HUES6 (cell line): ENCODE measurements around the gene PNMT.
"Not testable (repeated sequence)": the region's sequence is repeated elsewhere in the genome, so short reads cannot be mapped to it uniquely, and the experiment has no call there.

Experiments used
- H3K27ac ChIP-seq: 2 replicates; pipeline ENCODE4 v1.7.0; 2013; ENCODE audit warnings: low read depth, mild to moderate bottlenecking, low read length, inconsistent platforms
- H3K27me3 ChIP-seq: 2 replicates; pipeline ENCODE4 v1.6.1; 2013; ENCODE audit warnings: low read length; ENCODE audit not compliant: control insufficient read depth, insufficient read depth
- H3K36me3 ChIP-seq: 2 replicates; pipeline ENCODE4 v1.6.1; 2013; ENCODE audit warnings: low read length; ENCODE audit not compliant: control insufficient read depth, insufficient read depth
- H3K4me1 ChIP-seq: 2 replicates; pipeline ENCODE4 v1.6.1; 2013; ENCODE audit warnings: low read length; ENCODE audit not compliant: control insufficient read depth, insufficient read depth
- H3K4me3 ChIP-seq: 2 replicates; pipeline ENCODE4 v1.5.1; 2013; ENCODE audit warnings: low read depth, low read length
- H3K9ac ChIP-seq: one replicate; pipeline ENCODE4 v1.6.1; 2013; ENCODE audit warnings: mild to moderate bottlenecking, low read length
- H3K9me3 ChIP-seq: 2 replicates; pipeline ENCODE4 v1.6.1; 2013; ENCODE audit warnings: low read depth, low read length; ENCODE audit not compliant: control insufficient read depth, insufficient read depth

PNMT gene

DNA sequence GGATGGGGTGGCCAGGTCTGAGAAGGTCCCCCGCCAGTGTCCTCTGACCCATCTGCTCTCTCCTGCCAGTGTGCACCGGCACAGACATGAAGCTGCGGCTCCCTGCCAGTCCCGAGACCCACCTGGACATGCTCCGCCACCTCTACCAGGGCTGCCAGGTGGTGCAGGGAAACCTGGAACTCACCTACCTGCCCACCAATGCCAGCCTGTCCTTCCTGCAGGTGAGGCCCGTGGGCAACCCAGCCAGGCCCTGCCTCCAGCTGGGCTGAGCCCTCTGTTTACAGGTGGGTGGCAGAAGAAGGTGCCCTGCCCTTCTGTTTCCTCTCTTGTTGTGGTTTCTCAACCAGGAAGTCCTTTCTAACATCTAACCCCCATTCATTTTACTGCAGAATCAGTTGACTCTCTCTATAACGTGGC is 38.7 kb downstream of the PNMT start:
- Histone ChIP-seq H3K27me3 (no peaks in the 10 kb centered on the region), H3K9ac (no peak overlapping the region), H3K4me1 (peaks cover 41% of the 10 kb centered on the region), H3K9me3 (no peaks in the 10 kb centered on the region), H3K4me3 (no peak overlapping the region), H3K27ac (no peak overlapping the region), H3K36me3 (peaks cover 71% of the 10 kb centered on the region)

DNA sequence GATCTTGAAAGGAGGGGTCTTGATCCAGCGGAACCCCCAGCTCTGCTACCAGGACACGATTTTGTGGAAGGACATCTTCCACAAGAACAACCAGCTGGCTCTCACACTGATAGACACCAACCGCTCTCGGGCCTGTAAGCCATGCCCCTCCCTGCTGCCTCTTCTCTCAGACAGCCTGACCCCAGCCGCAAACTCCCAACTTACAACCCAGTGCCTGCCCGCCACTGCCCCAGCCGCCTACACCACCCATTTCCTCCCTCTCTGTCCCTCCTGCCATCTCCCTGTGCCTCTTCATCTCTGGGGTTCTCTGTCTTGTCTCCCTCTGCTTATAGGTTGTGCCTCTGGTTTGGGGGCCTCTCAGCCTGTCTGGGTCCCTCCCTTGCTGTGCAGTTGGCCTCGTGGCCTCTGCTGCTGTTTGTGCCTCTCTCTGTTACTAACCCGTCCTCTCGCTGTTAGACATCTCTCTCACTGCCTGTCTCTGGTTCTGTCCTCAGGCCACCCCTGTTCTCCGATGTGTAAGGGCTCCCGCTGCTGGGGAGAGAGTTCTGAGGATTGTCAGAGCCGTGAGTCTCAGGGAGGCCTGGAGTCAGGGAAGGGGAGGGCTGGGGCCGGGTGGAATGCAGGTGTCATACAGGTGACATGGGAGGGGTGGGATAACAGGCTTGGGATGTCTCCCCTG is 41.2 kb downstream of the PNMT start:
- Histone ChIP-seq H3K4me3 (no peak overlapping the region), H3K27me3 (no peaks in the 10 kb centered on the region), H3K27ac (no peak overlapping the region), H3K9ac (no peak overlapping the region), H3K9me3 (no peaks in the 10 kb centered on the region), H3K36me3 (peaks cover 83% of the 10 kb centered on the region), H3K4me1 (peaks cover 16% of the 10 kb centered on the region)

DNA sequence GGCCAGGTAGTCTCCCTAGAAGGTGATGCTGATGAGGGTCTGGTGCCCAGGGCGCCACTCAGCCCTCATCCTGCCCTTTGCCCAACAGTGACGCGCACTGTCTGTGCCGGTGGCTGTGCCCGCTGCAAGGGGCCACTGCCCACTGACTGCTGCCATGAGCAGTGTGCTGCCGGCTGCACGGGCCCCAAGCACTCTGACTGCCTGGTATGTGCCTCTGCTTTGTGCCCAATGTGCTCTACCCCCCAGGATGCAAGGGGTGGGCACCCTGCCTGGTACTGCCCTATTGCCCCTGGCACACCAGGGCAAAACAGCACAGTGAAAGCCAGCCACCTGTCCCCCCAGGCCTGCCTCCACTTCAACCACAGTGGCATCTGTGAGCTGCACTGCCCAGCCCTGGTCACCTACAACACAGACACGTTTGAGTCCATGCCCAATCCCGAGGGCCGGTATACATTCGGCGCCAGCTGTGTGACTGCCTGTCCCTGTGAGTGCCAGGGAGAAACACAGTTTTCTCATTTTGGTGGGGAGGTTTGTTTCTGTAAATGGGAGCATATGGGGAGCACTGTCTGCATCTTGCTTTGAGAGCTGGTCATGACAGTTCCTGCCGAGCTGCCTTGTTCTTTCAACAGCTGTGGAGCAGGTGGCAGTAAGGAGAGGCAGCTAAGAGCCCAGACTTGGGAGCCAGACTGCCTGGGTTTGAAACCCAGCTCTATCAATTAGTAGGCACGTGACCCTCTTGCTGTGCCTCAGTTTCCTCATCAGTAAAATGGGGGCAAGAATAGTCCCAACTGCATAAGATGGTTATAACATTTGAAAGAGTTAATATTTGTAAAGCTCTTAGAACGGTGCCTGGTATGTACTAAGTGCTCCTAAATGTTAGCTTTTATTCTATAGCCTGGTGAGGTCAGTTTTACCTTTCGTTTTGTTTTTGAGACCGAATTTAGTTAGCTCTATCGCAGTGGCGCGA is 42.0 kb downstream of the PNMT start:
- Histone ChIP-seq H3K4me3 (no peak overlapping the region), H3K4me1 (peaks cover 8% of the 10 kb centered on the region), H3K27ac (no peak overlapping the region), H3K9ac (no peak overlapping the region), H3K27me3 (no peaks in the 10 kb centered on the region), H3K9me3 (no peaks in the 10 kb centered on the region), H3K36me3 (peaks cover 87% of the 10 kb centered on the region)

DNA sequence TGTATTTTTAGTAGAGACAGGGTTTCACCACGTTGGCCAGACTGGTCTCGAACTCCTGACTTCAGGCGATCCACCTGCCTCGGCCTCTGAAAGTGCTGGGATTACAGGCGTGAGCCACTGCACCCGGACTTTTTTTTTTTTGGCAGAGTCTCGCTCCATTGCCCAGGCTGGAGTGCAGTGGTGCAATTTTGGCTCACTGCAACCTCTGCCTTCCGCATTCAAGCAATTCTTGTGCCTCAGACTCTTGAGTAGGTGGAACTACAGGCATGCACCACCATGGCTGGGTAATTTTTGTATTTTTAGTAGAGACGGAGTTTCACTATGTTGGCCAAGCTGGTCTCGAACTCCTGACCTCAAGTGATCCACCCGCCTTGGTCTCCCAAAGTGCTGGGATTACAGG is 42.8 kb downstream of the PNMT start:
- not testable (repeated sequence) for H3K9me3 ChIP-seq, H3K4me3 ChIP-seq, H3K9ac ChIP-seq, H3K27ac ChIP-seq, H3K27me3 ChIP-seq, H3K4me1 ChIP-seq
- peaks cover 93% of the 10 kb centered on the region for H3K36me3 ChIP-seq

DNA sequence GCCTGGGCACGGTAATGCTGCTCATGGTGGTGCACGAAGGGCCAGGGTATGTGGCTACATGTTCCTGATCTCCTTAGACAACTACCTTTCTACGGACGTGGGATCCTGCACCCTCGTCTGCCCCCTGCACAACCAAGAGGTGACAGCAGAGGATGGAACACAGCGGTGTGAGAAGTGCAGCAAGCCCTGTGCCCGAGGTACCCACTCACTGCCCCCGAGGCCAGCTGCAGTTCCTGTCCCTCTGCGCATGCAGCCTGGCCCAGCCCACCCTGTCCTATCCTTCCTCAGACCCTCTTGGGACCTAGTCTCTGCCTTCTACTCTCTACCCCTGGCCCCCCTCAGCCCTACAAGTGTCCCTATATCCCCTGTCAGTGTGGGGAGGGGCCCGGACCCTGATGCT is 43.6 kb downstream of the PNMT start:
- Histone ChIP-seq H3K36me3 (peaks cover 93% of the 10 kb centered on the region), H3K27me3 (no peaks in the 10 kb centered on the region), H3K27ac (no peak overlapping the region), H3K9me3 (no peaks in the 10 kb centered on the region), H3K4me1 (no peaks in the 10 kb centered on the region), H3K4me3 (no peak overlapping the region), H3K9ac (no peak overlapping the region)

DNA sequence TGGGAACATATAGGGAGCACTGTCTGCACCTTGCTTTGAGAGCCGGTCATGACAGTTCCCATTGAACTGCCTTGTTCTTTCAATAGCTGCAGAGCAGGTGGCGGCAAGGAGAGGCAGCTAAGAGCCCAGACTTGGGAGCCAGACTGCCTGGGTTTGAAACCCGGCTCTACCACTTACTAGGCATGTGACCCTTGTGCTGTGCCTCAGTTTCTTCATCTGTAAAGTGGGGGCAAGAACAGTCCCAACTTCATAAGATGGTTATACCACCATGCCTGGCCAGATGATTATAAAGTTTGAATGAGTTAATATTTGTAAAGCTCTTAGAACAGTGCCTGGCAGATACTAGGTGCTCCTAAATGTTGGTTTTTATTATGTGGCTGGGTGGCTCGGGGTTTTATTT is 46.0 kb downstream of the PNMT start:
- Histone ChIP-seq H3K9ac (no peak overlapping the region), H3K36me3 (peaks cover 93% of the 10 kb centered on the region), H3K9me3 (no peaks in the 10 kb centered on the region), H3K4me1 (no peaks in the 10 kb centered on the region), H3K27ac (no peak overlapping the region), H3K27me3 (no peaks in the 10 kb centered on the region), H3K4me3 (no peak overlapping the region)

DNA sequence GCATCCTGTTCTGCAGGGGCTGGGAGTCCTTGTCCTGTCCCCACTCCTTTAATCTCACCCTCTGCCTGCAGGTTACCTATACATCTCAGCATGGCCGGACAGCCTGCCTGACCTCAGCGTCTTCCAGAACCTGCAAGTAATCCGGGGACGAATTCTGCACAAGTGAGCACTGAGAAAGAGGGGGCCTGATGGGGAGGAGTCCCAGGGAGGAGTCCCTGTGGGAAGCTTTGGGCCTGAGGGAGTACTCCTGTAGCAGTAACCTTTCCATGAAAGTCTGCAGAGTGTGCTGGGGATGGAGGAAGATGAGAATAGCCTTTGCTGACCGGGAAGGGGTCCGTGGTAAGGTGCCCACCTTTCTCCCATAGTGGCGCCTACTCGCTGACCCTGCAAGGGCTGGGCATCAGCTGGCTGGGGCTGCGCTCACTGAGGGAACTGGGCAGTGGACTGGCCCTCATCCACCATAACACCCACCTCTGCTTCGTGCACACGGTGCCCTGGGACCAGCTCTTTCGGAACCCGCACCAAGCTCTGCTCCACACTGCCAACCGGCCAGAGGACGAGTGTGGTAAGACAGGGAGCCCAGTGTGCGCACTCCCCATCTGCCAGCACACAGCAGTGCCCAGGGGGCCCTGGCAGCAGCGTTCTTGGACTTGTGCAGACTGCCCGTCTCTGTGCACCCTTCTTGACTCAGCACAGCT is 47.3 kb downstream of the PNMT start:
- Histone ChIP-seq H3K9me3 (no peaks in the 10 kb centered on the region), H3K4me3 (no peak overlapping the region), H3K36me3 (peaks cover 93% of the 10 kb centered on the region), H3K4me1 (no peaks in the 10 kb centered on the region), H3K9ac (peak overlapping the region; percentile 26), H3K27ac (no peak overlapping the region), H3K27me3 (no peaks in the 10 kb centered on the region)

DNA sequence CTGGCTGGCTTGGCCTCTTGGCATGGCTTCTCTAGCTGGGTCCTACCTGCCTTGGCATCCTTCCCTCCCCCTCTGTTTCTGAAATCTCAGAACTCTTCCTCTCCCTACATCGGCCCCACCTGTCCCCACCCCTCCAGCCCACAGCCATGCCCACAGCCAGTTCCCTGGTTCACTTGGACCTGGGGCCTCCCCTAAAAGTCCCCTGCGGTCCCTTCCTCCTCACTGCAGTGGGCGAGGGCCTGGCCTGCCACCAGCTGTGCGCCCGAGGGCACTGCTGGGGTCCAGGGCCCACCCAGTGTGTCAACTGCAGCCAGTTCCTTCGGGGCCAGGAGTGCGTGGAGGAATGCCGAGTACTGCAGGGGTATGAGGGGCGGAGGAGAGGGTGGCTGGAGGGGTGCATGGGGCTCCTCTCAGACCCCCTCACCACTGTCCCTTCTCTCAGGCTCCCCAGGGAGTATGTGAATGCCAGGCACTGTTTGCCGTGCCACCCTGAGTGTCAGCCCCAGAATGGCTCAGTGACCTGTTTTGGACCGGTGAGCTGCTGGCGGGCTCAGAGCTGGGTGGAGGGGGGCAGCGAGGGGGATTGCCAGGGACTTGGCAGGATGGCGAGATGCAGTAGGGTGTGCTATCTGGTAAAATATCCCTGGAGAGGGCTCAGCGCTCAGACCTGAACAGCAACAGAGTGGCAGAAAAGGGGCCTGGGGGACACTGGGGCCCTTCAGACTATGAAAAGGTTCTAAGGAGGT is 48.0 kb downstream of the PNMT start:
- Histone ChIP-seq H3K36me3 (peaks cover 89% of the 10 kb centered on the region), H3K27me3 (no peaks in the 10 kb centered on the region), H3K27ac (no peak overlapping the region), H3K9ac (no peak overlapping the region), H3K4me1 (no peaks in the 10 kb centered on the region), H3K9me3 (no peaks in the 10 kb centered on the region), H3K4me3 (no peak overlapping the region)

DNA sequence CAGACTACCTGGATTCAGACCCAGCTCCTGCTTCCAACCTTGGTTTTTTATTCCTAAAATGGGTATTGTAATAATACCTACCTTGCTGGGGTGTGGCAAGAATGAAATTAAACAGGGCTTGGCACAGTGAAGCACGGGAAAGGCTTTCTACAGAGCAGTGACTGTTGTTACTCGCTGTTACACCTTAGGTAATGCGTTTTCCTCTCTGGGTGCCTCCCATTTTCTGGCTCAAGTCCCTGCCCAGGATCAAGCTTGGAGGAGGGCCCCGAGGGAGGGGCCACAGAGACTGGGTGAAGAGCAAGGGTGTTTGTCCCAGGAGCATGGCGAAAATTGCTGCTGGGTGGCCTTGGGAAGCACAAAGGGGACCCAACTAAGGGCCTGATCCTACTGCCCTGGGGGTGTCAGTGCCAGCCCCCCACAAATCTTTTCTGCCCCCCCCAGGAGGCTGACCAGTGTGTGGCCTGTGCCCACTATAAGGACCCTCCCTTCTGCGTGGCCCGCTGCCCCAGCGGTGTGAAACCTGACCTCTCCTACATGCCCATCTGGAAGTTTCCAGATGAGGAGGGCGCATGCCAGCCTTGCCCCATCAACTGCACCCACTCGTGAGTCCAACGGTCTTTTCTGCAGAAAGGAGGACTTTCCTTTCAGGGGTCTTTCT is 48.8 kb downstream of the PNMT start:
- Histone ChIP-seq H3K27ac (no peak overlapping the region), H3K4me1 (no peaks in the 10 kb centered on the region), H3K9ac (no peak overlapping the region), H3K36me3 (peaks cover 88% of the 10 kb centered on the region), H3K4me3 (no peak overlapping the region), H3K27me3 (no peaks in the 10 kb centered on the region), H3K9me3 (no peaks in the 10 kb centered on the region)

DNA sequence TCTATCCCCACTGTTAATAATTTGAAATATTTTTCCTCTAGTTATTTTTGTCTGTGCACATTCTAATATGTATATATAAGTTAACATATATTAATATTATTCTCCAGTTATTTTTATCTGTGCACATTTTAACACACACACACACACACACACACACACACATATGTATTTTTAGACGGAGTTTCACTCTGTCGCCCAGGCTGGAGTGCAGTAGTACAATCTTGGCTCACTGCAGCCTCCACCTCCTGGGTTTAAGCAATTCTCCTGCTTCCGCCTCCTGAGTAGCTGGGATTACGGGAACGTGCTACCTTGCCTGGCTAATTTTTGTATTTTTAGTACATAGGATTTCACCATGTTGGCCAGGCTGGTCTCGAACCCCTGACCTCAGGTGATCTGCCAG is 49.4 kb downstream of the PNMT start:
- no peaks in the 10 kb centered on the region for H3K4me1 ChIP-seq
- no peaks in the 10 kb centered on the region for H3K9me3 ChIP-seq
- peaks cover 88% of the 10 kb centered on the region for H3K36me3 ChIP-seq
- H3K9ac ChIP-seq = no peak overlapping the region
- H3K4me3 ChIP-seq = no peak overlapping the region
- no peaks in the 10 kb centered on the region for H3K27me3 ChIP-seq
- no peak overlapping the region for H3K27ac ChIP-seq
